ENCODE data around the gene SLC22A7.

- no peak for TF ChIP-seq CTCF (IDR thresholded peaks at IDR 0.05; ENCODE audit: low read depth, low read length)
- TF ChIP-seq EZH2phosphoT487 (IDR thresholded peaks at IDR 0.05; ENCODE audit: low read depth): no peak
Measured at GRCh38 chr6:43262000-43262779, 35.9 kb upstream of the SLC22A7 start.

Data from OCI-LY3 (cell line).